NCI-H2227 (cell line): ENCODE measurements around the gene AP3S1.
"Not testable (repeated sequence)": the region's sequence is repeated elsewhere in the genome, so short reads cannot be mapped to it uniquely, and the experiment has no call there.

Source experiments
- DNase-seq: peaks from one replicate; lab custom pipeline; 2025; ENCODE audit not compliant: unreplicated experiment; lab: John Stamatoyannopoulos, UW

The AP3S1 gene

GRCh38 chr5:115869256-115869795 lies 27.6 kb downstream of the AP3S1 start:
- DNase-seq, result no peak

GRCh38 chr5:115872447-115872846 lies 30.7 kb downstream of the AP3S1 start:
- DNase-seq, result no peak

- DNase-seq, result peak; percentile 0
Observed at GRCh38 chr5:115873392-115873791, 31.7 kb downstream of the AP3S1 start.

- DNase-seq, result peak; percentile 3
Observed at GRCh38 chr5:115875447-115875846, 33.7 kb downstream of the AP3S1 start.

GRCh38 chr5:115877342-115877741 lies 35.6 kb downstream of the AP3S1 start:
- DNase-seq, result not testable (repeated sequence)

- not testable (repeated sequence) for DNase-seq
Observed at GRCh38 chr5:115882434-115882833, 40.7 kb downstream of the AP3S1 start.

- no peak for DNase-seq
Observed at GRCh38 chr5:115884704-115885103, 43.0 kb downstream of the AP3S1 start.

- DNase-seq, result not testable (repeated sequence)
Observed at GRCh38 chr5:115885208-115885607, 43.5 kb downstream of the AP3S1 start.

- no peak for DNase-seq
Observed at GRCh38 chr5:115888027-115888426, 46.3 kb downstream of the AP3S1 start.

- no peak for DNase-seq
Observed at GRCh38 chr5:115892021-115892420, 50.3 kb downstream of the AP3S1 start.

- no peak for DNase-seq
Observed at GRCh38 chr5:115894342-115894741, 52.6 kb downstream of the AP3S1 start.

- no peak for DNase-seq
Observed at GRCh38 chr5:115895821-115896220, 54.1 kb downstream of the AP3S1 start.

GRCh38 chr5:115898656-115899055 lies 56.9 kb downstream of the AP3S1 start:
- no peak for DNase-seq

GRCh38 chr5:115907177-115907576 lies 65.4 kb downstream of the AP3S1 start:
- no peak for DNase-seq

GRCh38 chr5:115913623-115914400 lies 72.1 kb downstream of the AP3S1 start:
- DNase-seq, result not testable (repeated sequence)

- no peak for DNase-seq
Observed at GRCh38 chr5:115920171-115920725, 78.5 kb downstream of the AP3S1 start.

GRCh38 chr5:115928578-115929407 lies 87.1 kb downstream of the AP3S1 start:
- not testable (repeated sequence) for DNase-seq

- DNase-seq, result peak; percentile 34
Observed at GRCh38 chr5:115930171-115930570, 88.4 kb downstream of the AP3S1 start.

GRCh38 chr5:115930630-115931337 lies 89.0 kb downstream of the AP3S1 start:
- DNase-seq, result no peak

- DNase-seq, result no peak
Observed at GRCh38 chr5:115932991-115933390, 91.3 kb downstream of the AP3S1 start.
